NOMO-1 treated with DMSO at 0.1 percent for 48 hours (cell line): Measurements from ENCODE around the gene NXPH2.

ENCODE experiments used
- DNase-seq: peaks from one replicate; lab custom pipeline; 2025; ENCODE audit not compliant: unreplicated experiment; lab: John Stamatoyannopoulos, UW

The NXPH2 gene

GRCh38 chr2:138779781-138780445, at the start of gene NXPH2:
TSS of gene NXPH2 (minus strand) at chr2:138780390. CDS start at chr2:138780241, 149 bp downstream.
- DNase-seq: no peak

- peak; percentile 35 for DNase-seq
Measured at GRCh38 chr2:138829326-138829919, 49.2 kb upstream of the NXPH2 start.

DNA sequence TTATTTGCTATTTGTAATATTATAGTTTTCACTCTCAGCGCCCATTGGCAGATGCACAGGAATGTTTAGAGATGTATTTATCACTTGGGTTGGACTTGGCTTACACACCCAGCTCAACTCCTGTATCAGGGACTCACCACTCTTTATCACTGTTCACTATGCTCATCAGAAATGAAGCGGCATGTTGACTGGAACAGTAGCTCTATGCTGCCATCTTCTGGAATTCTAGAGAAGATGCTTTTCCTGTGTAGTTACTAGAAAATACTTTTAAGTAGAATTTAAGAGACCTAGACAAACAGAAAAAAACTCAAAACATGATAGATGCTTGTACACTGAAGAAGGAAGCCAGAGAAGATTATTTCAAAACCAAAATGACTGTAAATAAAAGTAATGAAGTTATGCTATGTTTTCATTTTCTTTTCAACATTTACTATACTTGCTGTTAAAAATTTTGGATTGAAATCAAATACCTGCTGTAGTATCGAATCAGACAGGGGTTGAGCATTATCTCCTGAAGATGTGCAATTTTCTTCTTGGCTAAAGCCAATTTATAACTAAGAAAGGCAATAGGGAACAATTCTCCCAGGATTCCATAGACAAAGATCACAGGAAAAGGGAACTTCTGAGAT, 47.4 kb upstream of the NXPH2 start:
- DNase-seq: peak; percentile 60

DNA sequence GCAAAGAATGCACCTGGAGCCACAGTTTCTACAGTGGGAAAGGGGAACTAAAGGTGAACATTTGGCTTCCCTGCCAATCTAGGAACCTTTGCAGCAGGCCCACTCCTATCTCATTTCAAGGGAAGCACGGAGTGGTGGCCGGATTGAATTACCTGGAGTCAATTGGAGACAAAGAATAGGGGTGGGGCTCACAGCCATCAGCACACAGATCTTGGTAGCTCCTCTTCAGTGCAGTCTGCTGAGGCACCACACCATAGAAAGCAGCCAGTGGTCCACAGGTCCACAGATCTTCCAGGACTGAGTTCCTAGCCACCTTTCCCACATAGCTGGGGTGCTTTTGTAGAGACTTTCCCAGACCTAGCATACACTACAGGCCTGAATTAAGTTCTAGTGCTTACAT, 43.5 kb upstream of the NXPH2 start:
- DNase-seq: no peak

DNA sequence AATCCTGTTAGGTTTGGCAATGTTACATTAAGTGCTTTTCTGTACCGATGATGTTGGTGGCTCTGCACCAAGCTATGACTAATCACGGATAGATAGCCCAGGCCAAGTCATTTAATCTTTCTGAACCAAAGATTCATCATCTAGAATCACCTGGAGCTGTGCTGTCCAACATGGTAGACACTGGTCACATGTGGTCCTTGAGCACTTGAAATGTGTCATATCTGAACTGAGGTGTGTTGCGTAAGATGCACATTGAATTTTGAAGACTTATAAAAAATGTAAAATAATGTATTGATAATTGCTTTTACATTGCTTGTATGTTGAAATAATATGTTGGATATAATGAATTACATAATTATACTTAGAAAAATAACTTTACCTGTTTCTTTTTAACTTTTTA, 39.8 kb upstream of the NXPH2 start:
- no peak for DNase-seq

- DNase-seq: no peak
Measured at GRCh38 chr2:138818556-138818955, 38.4 kb upstream of the NXPH2 start.

GRCh38 chr2:138814123-138814898, 34.1 kb upstream of the NXPH2 start:
- peak; percentile 80 for DNase-seq

- no peak for DNase-seq
Measured at GRCh38 chr2:138811431-138811830, 31.2 kb upstream of the NXPH2 start.

DNA sequence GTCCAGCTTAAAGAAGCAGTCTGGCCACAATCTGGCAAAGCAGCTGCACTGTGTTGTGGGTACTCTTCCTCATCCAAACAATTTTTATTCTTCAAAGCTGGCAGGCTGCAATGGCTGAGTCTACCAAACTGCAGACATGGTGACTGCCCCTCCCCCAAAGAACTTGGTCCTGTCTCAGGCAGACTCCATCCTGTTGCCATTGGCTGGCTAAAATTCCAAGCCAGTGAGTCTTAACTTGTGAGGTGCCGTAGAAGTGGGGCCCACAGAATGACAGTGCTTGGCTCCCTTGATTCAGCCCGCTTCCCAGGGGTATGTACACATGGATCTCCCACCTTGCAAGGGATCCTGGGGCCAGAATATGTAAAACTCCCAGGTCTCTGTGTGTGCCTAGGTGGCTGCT, 14.5 kb upstream of the NXPH2 start:
- no peak for DNase-seq

DNA sequence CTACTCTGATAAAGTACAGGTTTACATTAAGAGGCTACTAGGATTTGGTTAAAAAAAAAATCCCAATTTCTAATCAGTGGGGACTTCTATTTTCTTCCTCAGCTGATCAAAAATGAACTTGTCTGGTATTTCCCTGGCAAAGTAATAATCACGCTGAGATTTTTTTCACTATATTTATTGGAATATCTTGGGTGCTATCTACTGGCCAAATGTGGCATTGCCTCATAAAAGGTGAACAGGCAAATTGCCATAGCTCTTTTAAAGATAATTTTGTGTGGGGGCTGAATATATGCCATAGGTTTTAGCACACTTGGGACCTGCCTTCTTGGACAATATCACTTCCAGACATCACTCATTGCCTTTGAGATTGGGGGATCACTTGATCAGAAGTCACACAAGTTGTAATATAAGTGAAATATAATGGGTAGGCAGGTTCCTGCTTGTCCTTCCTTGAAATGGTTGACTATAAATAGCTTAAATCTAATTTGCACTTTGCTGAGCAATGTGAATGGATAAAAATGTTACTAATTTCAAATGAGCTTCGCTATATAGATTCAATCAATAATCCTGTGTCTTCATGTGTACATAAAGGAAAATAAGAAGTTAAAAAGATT, 7.0 kb upstream of the NXPH2 start:
- no peak for DNase-seq

DNA sequence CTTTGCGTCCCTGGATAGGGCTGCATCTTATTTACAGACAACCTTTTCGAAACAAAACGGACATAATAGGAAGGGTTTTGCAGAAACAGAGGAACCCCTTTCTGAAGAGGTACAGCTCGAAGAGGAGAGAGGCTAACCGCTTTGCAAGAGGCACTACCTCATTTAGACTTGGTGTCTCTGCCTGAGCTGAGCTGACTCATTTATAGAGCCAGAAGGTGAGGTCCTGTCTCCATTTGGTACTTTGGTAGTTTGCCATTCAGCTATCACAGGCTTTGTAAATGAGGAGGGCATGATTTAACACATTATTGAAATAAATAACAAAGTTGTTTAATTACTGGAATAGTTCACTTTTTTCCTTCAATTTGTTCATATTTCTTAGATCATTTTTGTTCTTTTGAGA, 2.2 kb upstream of the NXPH2 start:
- no peak for DNase-seq

DNA sequence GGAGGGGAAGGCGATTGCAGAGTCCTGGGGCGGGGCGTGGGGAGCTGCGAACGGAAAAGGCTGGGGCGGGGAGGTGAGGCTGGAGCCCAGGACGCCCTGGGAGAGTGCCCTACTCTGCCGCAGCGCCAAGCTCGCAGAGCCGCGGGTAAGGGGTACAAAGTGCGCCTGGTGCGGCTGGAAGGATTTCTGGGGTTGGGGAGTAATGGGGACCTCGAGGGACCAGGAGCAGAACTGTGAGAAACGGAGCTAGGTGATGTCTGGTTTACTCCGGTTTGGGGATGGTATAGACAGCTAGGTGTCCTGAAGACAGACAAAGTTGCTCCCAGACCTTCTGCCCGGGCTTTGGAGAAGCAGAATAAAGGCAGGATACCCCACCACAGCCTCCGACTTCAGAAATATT, 718 bp upstream of the NXPH2 start:
- DNase-seq: no peak

GRCh38 chr2:138780446-138780880, 273 bp upstream of the NXPH2 start:
- DNase-seq: no peak

GRCh38 chr2:138779406-138779780, 797 bp downstream of the NXPH2 start:
- DNase-seq: no peak

GRCh38 chr2:138777996-138778395, 2.2 kb downstream of the NXPH2 start:
- no peak for DNase-seq

DNA sequence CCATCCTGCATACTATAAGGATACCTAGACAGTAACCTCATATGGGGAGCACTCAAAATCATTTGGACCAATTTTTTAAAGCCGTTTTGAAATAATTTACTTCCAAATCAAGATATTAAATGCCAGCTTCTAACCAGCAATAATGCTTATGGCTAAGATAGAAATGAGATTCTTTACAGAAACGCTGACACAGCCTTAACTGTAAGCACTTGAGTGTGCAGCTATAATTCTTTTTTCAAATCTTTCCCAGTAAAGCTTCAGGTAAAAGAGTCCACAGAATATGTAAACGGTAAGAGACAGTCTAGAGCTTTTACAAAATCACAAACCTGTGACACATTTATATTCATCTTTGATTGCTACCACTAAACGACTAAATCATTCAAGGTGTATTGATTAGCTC, 4.5 kb downstream of the NXPH2 start:
- DNase-seq: no peak

GRCh38 chr2:138771534-138771933, 8.7 kb downstream of the NXPH2 start:
- no peak for DNase-seq

DNA sequence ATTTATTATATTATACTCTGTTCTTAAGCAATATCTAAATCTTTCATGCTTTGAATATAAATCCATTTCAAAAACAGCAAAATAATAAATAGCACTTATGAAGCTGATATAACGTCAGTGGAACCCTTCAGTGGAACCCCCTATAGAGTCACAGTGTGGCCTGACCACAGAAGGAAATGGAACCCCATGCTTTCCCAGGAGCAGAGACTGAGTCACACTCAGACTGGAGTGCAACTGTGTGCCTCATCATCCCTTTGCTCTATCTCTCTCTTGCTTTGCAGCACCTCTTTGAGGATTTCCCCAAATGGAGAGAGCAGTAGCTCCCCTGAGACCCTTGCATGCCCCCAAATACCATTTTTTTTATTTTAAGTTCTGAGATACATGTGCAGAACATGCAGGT, 13.1 kb downstream of the NXPH2 start:
- no peak for DNase-seq

GRCh38 chr2:138766464-138766863, 13.7 kb downstream of the NXPH2 start:
- no peak for DNase-seq

- no peak for DNase-seq
Measured at GRCh38 chr2:138763971-138764370, 16.2 kb downstream of the NXPH2 start.

GRCh38 chr2:138762533-138762932, 17.7 kb downstream of the NXPH2 start:
- DNase-seq: no peak
